Stomach (tissue), 4 donors: ENCODE data around the gene CSMD2.

Experiments
- EP300 ChIP-seq: sonication (generic); formaldehyde crosslinking; IDR thresholded peaks from one replicate; pipeline ENCODE4 v1.6.1; 2017; ENCODE audit warnings: antibody characterized with exemption
- POLR2A ChIP-seq, 4 donors: fragments of 450-650 bp; IDR thresholded peaks; one replicate each; pipeline ENCODE4 v1.6.1; 2016; ENCODE audit warnings: antibody characterized with exemption in 4 of 4, control low read depth in 2 of 4, mild to moderate bottlenecking in 1 of 4, moderate library complexity in 1 of 4
- POLR2AphosphoS5 ChIP-seq, 3 donors: sonication (generic); formaldehyde crosslinking; IDR thresholded peaks; one replicate each; pipeline ENCODE4 v1.6.1; 2016; ENCODE audit warnings: antibody characterized with exemption in 3 of 3
- TF ChIP-seq, protein P1 (sequence below), 7 experiments: fragments of 450-650 bp in 4 of 7; fragments of 200-600 bp in 3 of 7; sonication (generic) in 3 of 7; IDR thresholded peaks; one replicate each; pipeline ENCODE4 v1.5.1; 2016 to 2019; ENCODE audit warnings: antibody characterized with exemption in 7 of 7, control low read depth in 2 of 7, mild to moderate bottlenecking in 1 of 7

DNA sequence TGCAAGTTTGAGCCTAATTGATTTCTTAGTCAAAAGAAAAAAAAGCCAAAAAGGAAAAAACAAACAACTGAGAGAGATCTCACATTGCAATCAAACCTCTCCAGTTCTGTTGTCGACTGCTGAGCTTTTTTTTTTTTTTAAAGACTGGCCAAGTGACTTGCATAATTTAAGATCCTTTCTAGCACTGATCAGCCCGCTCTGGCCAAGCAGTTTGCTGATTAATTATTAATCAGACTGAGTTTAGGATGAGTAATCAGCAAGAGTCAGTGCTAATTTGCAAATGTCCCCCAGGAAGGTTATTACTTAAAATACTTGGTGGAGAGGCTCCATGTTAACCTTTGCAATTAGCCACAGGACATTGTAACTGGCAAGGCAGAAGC is 261.8 kb downstream of the CSMD2 start:
- TF ChIP-seq EP300: no peak
- TF ChIP-seq, protein P1, sequence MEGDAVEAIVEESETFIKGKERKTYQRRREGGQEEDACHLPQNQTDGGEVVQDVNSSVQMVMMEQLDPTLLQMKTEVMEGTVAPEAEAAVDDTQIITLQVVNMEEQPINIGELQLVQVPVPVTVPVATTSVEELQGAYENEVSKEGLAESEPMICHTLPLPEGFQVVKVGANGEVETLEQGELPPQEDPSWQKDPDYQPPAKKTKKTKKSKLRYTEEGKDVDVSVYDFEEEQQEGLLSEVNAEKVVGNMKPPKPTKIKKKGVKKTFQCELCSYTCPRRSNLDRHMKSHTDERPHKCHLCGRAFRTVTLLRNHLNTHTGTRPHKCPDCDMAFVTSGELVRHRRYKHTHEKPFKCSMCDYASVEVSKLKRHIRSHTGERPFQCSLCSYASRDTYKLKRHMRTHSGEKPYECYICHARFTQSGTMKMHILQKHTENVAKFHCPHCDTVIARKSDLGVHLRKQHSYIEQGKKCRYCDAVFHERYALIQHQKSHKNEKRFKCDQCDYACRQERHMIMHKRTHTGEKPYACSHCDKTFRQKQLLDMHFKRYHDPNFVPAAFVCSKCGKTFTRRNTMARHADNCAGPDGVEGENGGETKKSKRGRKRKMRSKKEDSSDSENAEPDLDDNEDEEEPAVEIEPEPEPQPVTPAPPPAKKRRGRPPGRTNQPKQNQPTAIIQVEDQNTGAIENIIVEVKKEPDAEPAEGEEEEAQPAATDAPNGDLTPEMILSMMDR (IDR thresholded peaks at IDR 0.05): no peak
- no peak for TF ChIP-seq POLR2A (IDR thresholded peaks at IDR 0.05)
- TF ChIP-seq POLR2AphosphoS5 (IDR thresholded peaks at IDR 0.05): peak in 1 of 3 donors; percentile 19
